Limb (tissue), 2 donors: Measurements from ENCODE around the gene ACVRL1.

ENCODE experiments used
- DNase-seq, 2 donors: peaks; one replicate each; pipeline ENCODE4 v3.0.0-alpha.2; 2016; ENCODE audit errors: extremely low spot score in 2 of 2

ACVRL1 gene

GRCh38 chr12:51962737-51963136 lies 55.4 kb downstream of the ACVRL1 start:
- no peak for DNase-seq

- DNase-seq, result no peak
These were observed 56.2 kb downstream of the ACVRL1 start for GRCh38 chr12:51963477-51963876.

- no peak for DNase-seq
These were observed 62.3 kb downstream of the ACVRL1 start for GRCh38 chr12:51969643-51970042.

DNA sequence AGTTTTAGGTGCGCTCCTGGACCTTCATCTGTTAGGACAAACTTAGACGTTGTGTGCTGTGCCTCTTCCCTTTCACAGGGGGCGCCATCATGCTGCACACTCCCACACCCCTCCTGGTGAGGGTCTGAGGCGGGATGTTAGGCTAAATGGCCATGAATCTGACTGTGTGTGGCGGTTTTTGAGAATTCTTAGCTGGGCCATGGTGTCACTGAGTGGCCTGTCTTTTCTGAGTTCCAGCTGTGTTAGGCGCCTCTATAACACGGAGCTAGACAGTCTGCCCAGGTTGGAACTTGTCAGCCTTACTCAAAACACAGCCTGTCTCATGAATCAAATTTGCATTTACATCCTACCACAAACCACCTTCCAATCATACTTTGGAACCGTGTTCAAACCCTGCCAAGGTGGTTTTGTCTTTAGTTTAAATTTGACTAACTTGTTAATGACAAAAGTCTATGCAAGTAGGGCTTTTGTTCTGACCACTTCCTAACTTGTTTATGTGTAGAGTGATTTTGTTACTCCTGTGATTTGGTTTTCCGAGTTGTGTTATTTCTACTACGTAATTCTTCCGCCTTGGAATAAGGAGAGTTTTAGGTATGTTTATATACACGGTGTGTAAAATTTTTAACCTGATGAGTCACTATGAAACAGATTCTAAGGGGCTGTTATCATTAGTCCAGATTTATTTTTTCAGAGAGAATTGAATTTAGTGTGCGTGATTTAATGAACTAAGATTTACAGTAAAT lies 63.8 kb downstream of the ACVRL1 start:
- no peak for DNase-seq

DNA sequence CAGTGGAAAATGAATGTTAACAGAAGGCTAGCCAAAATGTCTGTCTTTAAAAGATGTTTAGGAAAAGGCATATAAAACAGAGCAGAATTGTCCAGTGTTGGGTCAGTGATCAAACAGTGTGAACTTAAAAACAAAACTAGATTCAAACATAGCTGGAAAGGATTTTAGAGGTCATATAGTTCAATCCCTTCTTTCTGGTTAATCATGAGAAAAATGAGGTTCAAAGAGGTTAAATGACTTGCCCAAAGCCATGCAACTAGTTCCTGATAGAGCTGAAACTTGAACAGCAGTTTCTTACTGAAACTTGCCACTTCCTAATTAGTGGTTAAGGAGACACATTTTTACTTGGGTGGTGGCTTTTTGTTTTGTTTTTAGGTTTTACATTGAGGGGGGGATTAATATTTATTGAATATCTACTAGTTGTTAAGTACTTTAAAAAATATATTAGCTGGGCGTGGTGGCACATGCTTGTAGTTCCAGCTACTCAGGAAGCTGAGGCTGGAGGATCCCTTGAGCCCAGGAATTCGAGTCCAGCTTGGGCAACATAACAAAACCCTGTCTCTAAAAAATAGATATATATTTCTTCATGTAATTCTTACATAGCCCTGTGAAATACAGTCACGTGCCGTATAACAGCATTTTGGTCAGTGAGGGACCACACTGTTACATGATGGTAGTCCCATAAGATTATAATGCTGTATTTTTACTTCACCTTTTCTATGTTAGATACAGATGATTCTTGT lies 64.5 kb downstream of the ACVRL1 start:
- no peak for DNase-seq

DNA sequence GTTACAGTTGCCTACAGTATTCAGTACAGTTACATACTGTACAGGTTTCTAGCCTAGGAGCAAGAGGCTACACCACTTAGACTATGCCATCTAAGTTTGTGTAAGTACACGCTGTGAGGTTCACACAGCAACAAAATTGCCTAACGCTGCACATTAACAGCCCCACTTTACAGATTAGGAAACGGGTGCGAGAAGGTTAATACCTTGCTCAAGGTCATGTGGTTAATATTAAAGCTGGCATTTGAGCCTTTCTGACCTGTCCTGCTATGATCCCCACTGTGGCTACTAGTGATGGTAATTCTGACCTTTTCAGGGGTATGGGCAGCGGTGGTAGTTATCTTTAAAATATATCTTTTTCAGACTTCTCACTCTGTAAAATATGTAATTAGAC lies 65.1 kb downstream of the ACVRL1 start:
- no peak for DNase-seq

DNA sequence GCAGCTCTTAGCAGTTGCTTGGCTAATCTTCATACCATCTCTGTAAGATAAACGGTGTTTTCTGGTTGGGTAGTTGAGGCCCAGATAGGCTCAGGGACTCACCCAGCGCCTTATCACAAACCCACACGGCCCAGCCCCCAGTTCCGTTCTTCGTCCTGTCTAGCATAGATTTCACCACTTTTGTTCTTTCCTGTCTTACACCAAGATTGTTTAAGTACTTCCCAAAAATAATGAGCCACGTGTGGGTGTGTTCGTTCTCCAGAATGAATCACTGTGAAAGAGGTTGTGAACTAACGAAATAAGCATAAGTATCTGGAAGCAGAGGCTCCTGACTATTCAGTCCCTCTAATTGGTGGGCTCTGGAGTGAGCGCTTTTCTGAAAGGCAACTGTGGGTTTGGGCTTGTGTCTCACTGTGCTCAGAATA lies 65.6 kb downstream of the ACVRL1 start:
- DNase-seq, result no peak
